AG04449 (cell line): ENCODE data around the gene RAMP1.

Source experiments
- CTCF ChIA-PET: fragments of 350-600 bp; formaldehyde crosslinking; extraction: SDS; loops from one replicate; lab custom pipeline; 2021; ENCODE audit warnings: antibody characterized with exemption; lab: Yijun Ruan, JAX
- POLR2A ChIA-PET: fragments of 400-600, 350-600 bp; formaldehyde crosslinking; extraction: SDS; loops from one replicate; lab custom pipeline; 2020; ENCODE audit warnings: antibody characterized with exemption, inconsistent platforms; lab: Yijun Ruan, JAX
- DNase-seq: peaks from one replicate; pipeline ENCODE4 v3.0.0-alpha.2; 2010; ENCODE audit warnings: low read depth, low spot score
- H3K4me3 ChIP-seq: 2 replicates; pipeline ENCODE4 v1.5.1; 2011; ENCODE audit warnings: low read depth, mild to moderate bottlenecking, control low read depth, low read length
- CTCF ChIP-seq: IDR thresholded peaks from one replicate; pipeline ENCODE4 v1.5.1; 2011; ENCODE audit warnings: mild to moderate bottlenecking, moderate library complexity, low read length, control low read depth, inconsistent platforms; ENCODE audit not compliant: insufficient read depth; ENCODE audit errors: missing control alignments

Gene RAMP1

GRCh38 chr2:237869343-237870102 is 10.1 kb downstream of the RAMP1 start:
- ChIA-PET POLR2A (no interaction called here), CTCF (no interaction called here)
- no peak for DNase-seq
- no peak overlapping the region for H3K4me3 ChIP-seq
- TF ChIP-seq CTCF: no peak

GRCh38 chr2:237870126-237870525 is 10.7 kb downstream of the RAMP1 start:
- no peak overlapping the region for H3K4me3 ChIP-seq
- no peak for TF ChIP-seq CTCF
- no peak for DNase-seq
- CTCF ChIA-PET: no interaction called here
- POLR2A ChIA-PET: no interaction called here

- ChIA-PET CTCF (no interaction called here), POLR2A (no interaction called here)
- H3K4me3 ChIP-seq: no peak overlapping the region
- TF ChIP-seq CTCF: no peak
- no peak for DNase-seq
Measured at GRCh38 chr2:237870754-237871651, 11.6 kb downstream of the RAMP1 start.

- no peak for DNase-seq
- ChIA-PET CTCF (interaction anchor here (0.7 to 1.3 kb wide), 3 partner anchors 15 to 391 kb away, joined by 3 read pairs; no protein-coding TSS in a partner anchor), POLR2A (no interaction called here)
- TF ChIP-seq CTCF: no peak
- no peak overlapping the region for H3K4me3 ChIP-seq
Measured at GRCh38 chr2:237872178-237872887, 12.9 kb downstream of the RAMP1 start.

GRCh38 chr2:237873421-237873831 is 14.0 kb downstream of the RAMP1 start:
- TF ChIP-seq CTCF: no peak
- ChIA-PET POLR2A (no interaction called here), CTCF (interaction anchor here (1.1 to 1.3 kb wide), 2 partner anchors 16 to 390 kb away, joined by 3 read pairs; no protein-coding TSS in a partner anchor)
- H3K4me3 ChIP-seq: no peak overlapping the region
- DNase-seq: no peak
